HK-2 (cell line): ENCODE data around the gene UIMC1.

Experiments
- DNase-seq: peaks from one replicate; pipeline ENCODE4 v3.0.0-alpha.2; 2018; ENCODE audit not compliant: unreplicated experiment

UIMC1 gene

GRCh38 chr5:176954050-176954449 is 52.5 kb downstream of the UIMC1 start:
- no peak for DNase-seq

- DNase-seq = no peak
Observed at GRCh38 chr5:176952531-176953193, 53.9 kb downstream of the UIMC1 start.

DNA sequence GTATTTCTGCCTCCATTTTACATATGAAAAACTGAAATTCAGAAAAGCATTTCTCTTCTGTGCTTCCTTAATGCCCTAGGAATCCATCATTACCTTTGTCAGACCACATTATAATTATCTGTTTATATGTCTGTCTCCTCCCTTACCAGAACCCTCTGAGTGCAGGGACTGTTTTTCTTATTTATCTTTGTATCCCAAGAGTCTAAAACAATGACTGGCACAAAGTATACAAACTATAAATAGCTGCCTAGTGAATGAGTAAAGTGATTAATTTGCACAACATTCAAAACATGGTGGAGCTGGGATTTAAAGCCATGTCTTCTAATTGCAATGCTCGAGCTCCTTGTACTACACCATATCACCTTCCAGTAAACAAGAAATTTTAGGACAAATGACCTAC is 58.1 kb downstream of the UIMC1 start:
- DNase-seq = no peak

DNA sequence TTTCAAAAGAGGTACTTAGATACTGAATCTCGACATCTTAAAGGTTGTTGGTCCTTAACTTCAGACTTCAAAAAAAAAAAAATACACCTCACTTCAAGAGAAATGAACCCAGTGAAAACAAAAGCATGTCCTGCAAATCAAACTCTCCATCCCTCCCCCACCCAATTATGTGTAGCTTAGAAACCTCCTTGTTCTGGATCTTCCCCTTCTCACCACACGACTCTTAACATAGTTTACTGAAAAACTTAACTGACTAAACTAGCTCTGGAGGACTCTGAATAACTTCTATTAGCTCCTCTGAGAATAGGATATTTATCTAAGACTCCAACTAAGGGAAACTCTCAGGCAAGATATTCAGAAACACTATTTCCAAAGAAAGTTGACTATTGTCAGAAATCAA is 58.7 kb downstream of the UIMC1 start:
- DNase-seq = no peak

- no peak for DNase-seq
Observed at GRCh38 chr5:176944268-176944667, 62.3 kb downstream of the UIMC1 start.

DNA sequence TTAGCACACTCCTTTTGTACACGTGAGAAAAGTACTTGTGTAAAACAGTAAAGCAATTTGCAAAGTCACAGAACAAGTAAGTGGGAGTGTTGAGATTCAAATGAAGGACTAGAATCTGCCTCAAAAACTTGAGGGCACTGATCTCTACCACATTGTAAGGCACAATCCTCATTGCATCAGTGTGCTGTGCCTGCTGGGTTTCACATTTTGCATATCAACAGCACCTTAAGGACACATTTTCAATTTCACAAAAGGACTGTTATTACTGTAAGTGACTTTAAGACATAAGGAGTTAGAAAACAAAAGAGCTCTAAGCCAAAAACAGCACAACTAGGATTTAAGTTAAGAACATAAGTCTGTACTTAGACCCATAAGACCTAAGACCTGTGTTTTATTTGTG is 62.8 kb downstream of the UIMC1 start:
- DNase-seq = no peak

- DNase-seq = peak; percentile 22
Observed at GRCh38 chr5:176941951-176942350, 64.6 kb downstream of the UIMC1 start.

DNA sequence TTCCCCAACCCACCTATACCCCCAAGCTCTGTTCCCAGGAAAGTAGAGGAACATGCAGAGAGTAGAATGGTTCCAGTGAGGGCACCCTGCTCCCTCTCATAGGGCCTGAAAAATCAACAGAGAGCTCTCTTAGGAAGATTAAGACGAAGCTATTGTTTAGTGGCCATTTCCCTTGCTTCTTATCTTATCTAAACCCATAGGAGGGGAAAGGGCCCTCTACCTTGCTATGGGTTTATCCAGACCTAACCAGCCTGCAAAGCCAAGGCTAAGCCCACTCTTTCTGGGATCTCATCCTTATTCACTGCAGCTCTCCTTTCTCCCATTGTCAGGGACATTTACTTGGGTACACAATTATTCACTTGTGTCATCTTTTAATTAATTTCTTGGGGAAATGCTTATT is 68.1 kb downstream of the UIMC1 start:
- DNase-seq = no peak

- DNase-seq = no peak
Observed at GRCh38 chr5:176935017-176935416, 71.6 kb downstream of the UIMC1 start.

GRCh38 chr5:176934309-176934930 is 72.2 kb downstream of the UIMC1 start:
- no peak for DNase-seq

GRCh38 chr5:176929654-176930053 is 76.9 kb downstream of the UIMC1 start:
- DNase-seq = no peak

DNA sequence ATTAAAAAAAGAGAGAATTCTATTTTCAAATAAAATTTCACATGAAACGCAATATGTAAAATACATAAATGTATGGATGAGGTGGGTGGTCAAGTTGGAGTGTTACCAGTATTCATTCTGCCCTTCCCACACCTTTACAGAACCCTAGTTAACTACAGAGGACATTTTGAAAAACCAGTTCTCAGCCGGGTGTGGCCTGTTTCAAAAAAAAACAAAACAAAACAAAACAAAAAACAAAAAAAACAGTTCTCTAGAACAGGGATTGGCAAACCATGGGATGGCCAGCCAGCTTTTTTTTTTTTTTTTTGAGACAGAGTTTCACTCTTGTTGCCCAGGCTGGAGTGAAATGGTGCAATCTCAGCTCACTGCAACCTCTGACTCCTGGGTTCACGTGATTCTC is 79.0 kb downstream of the UIMC1 start:
- no peak for DNase-seq

DNA sequence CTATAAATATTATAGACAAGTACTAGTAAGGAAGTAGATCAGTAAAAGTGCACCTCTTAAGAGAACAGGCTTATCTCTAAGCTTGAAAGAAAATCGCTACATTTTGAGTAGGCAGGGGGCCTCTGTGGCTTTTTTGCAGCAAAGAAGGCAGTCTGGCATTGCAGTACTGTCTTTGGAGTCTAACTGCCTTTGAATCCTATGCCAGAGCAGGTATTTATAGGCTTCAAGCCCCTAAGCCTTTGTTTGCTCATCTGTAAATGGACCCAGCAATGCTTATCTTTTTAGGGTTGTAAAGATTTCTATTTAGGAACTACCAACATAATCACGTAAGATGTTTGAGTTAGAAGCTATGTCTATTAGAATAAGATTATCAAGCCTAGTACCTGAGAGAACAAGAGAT is 83.8 kb downstream of the UIMC1 start:
- no peak for DNase-seq

DNA sequence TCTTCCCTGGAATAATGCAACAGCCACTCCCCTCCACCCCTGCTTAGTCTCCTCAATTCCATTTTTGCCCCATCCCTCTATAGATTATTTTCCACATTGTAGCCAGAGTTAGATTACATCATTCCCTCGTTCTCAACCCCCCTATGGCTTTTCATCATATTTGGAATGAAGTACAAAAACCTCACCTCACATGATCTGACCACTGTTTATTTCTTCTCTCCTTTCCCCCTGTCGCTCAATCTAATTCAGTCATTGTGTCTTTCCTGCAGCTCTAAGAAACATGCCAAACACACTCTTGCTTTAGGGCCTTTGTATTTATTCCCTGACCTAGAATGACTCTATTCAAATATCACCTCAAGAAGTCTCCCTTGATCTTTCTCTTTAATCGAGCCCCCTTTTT is 84.9 kb downstream of the UIMC1 start:
- no peak for DNase-seq

- no peak for DNase-seq
Observed at GRCh38 chr5:176918613-176919012, 88.0 kb downstream of the UIMC1 start.

DNA sequence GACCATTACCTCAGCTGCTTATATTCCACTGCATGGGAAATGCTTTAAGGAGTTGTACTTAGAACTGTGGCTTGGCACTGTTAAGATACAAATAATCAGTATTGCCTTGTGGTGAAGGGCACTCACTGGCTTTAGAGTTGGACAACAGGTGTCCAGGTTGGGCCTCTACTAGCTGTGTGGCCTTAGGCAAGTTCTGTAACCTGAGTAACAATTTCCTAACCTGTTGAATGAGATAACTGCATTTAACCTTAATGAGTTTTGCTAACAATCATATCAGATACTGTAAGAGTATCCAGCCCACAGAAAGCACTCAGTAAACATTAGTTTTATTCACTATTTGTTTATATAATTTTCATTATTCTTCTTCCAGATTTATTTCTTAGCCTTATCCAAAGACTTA is 90.2 kb downstream of the UIMC1 start:
- no peak for DNase-seq

- no peak for DNase-seq
Observed at GRCh38 chr5:176915906-176916305, 90.7 kb downstream of the UIMC1 start.

DNA sequence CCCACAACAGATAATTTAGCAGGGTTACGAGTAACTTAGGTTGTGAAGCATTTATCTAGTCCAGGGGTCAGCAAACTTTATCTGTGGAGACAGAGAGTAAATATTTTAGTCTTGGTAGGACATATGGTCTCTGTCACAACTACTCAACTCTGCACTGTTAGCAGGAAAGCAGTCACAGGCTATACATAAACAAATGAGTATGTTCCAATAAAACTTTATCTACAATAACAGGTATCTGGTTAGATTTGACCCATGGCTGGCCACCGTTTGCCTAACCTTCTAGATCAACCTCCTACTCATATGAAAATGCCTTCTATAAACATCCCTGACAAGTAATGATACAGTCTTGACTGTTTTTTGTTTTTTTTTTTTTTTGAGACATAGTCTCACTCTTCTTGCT is 94.5 kb downstream of the UIMC1 start:
- DNase-seq = no peak

GRCh38 chr5:176908675-176909368 is 97.8 kb downstream of the UIMC1 start:
- DNase-seq = no peak

DNA sequence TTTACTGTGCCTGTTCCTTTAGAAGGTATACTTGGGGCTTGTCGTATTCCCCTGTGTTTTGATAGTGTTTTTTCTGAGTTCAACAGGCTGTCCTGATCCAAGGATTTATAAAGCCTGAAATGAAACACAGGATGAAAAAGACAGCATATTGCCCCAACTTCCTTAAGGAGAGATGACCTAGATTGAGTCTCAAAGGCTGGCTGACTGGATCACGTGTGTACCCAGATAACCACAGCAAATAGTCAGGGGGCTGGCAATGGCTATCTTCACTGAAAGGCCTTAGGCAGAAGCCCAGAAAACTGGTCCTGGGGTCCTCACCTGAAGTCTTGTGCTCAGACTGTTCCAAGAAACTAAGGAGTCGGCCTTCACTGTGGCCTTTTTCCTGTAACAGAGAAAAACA is 99.8 kb downstream of the UIMC1 start:
- DNase-seq = no peak

GRCh38 chr5:176906126-176906525 is 100.5 kb downstream of the UIMC1 start:
- no peak for DNase-seq

DNA sequence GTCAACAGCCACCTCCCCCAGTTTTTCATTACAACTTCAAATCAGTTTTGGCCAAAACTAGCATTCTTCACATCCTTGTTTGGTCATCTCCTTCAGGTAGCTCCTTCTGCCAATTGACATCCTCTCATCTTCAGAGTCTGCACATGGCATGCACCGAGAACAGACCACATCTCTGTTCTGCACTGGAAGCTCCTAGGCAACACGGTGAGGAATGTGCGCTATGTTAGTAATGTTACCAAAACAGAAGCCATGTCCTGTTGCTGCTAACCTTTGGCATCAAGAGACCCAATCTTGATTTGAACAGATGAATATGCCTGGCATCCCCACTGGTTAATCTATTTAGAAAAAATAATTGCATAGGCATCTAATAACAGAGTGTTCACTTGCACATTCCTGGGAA is 102.3 kb downstream of the UIMC1 start:
- DNase-seq = peak; percentile 24

DNA sequence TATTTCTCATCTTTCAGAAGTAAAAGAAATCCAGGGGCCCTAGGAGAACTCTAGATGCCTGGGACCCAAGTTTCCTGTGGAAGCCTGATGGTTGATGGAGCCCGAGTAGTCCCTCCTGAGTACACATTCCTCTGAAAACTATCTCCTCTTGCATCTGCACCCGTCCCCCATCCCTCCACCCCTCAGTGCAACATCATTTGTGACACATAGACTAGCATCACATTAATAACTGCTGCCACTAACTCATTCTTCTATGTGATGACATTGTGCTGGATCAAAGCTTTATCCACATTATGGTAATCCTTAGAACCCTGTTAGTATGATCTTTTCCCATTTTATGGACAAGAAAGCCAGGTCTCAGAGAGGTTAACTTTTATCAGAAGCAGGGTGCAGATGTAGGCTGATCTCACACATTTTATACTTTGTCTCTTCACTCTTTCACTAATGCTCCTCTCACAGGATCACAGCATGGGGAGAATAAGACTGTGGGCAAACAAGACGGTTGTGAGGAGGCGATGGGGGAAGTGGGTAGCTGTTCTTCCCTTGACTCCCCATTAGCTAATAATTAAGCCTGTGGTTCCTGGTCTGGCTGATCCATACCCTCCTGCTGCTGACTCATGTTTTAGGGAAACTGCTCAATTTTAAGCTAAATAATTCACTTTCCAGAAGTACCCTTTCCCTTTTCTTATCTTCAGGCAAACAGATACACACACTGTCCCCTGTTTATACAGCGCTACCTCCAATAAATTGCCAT is 103.5 kb downstream of the UIMC1 start:
- peak; percentile 35 for DNase-seq
